Esophagus muscularis mucosa (tissue), 4 donors: ENCODE measurements around the gene NAXE.

ENCODE experiments used
- EP300 ChIP-seq: sonication (generic); formaldehyde crosslinking; IDR thresholded peaks from one replicate; pipeline ENCODE4 v1.6.1; 2017; ENCODE audit warnings: antibody characterized with exemption
- POLR2A ChIP-seq: fragments of 450-650 bp; IDR thresholded peaks from one replicate; pipeline ENCODE4 v1.6.1; 2017; ENCODE audit warnings: antibody characterized with exemption, moderate library complexity, mild to moderate bottlenecking, low read depth
- POLR2AphosphoS5 ChIP-seq, 2 donors: sonication (generic); formaldehyde crosslinking; IDR thresholded peaks; one replicate each; pipeline ENCODE4 v1.6.1; 2017; ENCODE audit warnings: antibody characterized with exemption in 2 of 2
- TF ChIP-seq, protein P1 (sequence below), 3 experiments: fragments of 200-600 bp in 2 of 3; fragments of 450-650 bp in 1 of 3; sonication (generic) in 2 of 3; IDR thresholded peaks; one replicate each; pipeline ENCODE4 v1.5.1; 2017 to 2019; ENCODE audit warnings: antibody characterized with exemption in 3 of 3, mild to moderate bottlenecking in 2 of 3, moderate library complexity in 1 of 3

- TF ChIP-seq, protein P1, sequence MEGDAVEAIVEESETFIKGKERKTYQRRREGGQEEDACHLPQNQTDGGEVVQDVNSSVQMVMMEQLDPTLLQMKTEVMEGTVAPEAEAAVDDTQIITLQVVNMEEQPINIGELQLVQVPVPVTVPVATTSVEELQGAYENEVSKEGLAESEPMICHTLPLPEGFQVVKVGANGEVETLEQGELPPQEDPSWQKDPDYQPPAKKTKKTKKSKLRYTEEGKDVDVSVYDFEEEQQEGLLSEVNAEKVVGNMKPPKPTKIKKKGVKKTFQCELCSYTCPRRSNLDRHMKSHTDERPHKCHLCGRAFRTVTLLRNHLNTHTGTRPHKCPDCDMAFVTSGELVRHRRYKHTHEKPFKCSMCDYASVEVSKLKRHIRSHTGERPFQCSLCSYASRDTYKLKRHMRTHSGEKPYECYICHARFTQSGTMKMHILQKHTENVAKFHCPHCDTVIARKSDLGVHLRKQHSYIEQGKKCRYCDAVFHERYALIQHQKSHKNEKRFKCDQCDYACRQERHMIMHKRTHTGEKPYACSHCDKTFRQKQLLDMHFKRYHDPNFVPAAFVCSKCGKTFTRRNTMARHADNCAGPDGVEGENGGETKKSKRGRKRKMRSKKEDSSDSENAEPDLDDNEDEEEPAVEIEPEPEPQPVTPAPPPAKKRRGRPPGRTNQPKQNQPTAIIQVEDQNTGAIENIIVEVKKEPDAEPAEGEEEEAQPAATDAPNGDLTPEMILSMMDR (IDR thresholded peaks at IDR 0.05) = no peak
- no peak for TF ChIP-seq POLR2AphosphoS5 (IDR thresholded peaks at IDR 0.05)
- TF ChIP-seq POLR2A = no peak
- no peak for TF ChIP-seq EP300
Measured at GRCh38 chr1:156598731-156599432, 7.3 kb downstream of the NAXE start.
